HK-2 (cell line): ENCODE results near the gene MAT2B.
A peak's percentile ranks its signal among the peaks of the same experiment; 100 is the strongest.

Source experiments
- DNase-seq: peaks from one replicate; pipeline ENCODE4 v3.0.0-alpha.2; 2018; ENCODE audit not compliant: unreplicated experiment

MAT2B gene

GRCh38 chr5:163505368-163506094 lies at the start of gene MAT2B:
Gene MAT2B, plus strand, starts transcription at chr5:163505619. Its CDS starts 68 bp downstream, at chr5:163505687.
- DNase-seq, result peak; percentile 90

- no peak for DNase-seq
Observed at GRCh38 chr5:163456029-163456589, 49.3 kb upstream of the MAT2B start.

GRCh38 chr5:163456840-163457239 lies 48.6 kb upstream of the MAT2B start:
- DNase-seq, result no peak

GRCh38 chr5:163458778-163459385 lies 46.5 kb upstream of the MAT2B start:
- DNase-seq, result no peak

- no peak for DNase-seq
Observed at GRCh38 chr5:163459462-163459818, 46.0 kb upstream of the MAT2B start.

GRCh38 chr5:163459819-163460561 lies 45.4 kb upstream of the MAT2B start, which contains the start of gene NUDCD2:
Gene NUDCD2, minus strand, starts transcription at chr5:163460102. Its CDS starts 52 bp downstream, at chr5:163460050.
- peak; percentile 92 for DNase-seq

- DNase-seq, result no peak
Observed at GRCh38 chr5:163460562-163461171, 44.8 kb upstream of the MAT2B start, which contains the start of gene HMMR. Gene HMMR, plus strand, starts transcription at chr5:163460632. Its CDS starts 61 bp downstream, at chr5:163460693.

- no peak for DNase-seq
Observed at GRCh38 chr5:163463063-163463435, 42.4 kb upstream of the MAT2B start.

GRCh38 chr5:163467682-163468081 lies 37.7 kb upstream of the MAT2B start:
- DNase-seq, result no peak

- no peak for DNase-seq
Observed at GRCh38 chr5:163473635-163474243, 31.7 kb upstream of the MAT2B start.

- no peak for DNase-seq
Observed at GRCh38 chr5:163475411-163475810, 30.0 kb upstream of the MAT2B start.

- no peak for DNase-seq
Observed at GRCh38 chr5:163478126-163478981, 27.1 kb upstream of the MAT2B start.

- DNase-seq, result no peak
Observed at GRCh38 chr5:163478982-163479271, 26.5 kb upstream of the MAT2B start.

GRCh38 chr5:163489055-163489744 lies 16.2 kb upstream of the MAT2B start:
- DNase-seq, result no peak

GRCh38 chr5:163489745-163490075 lies 15.7 kb upstream of the MAT2B start:
- no peak for DNase-seq

GRCh38 chr5:163496286-163496685 lies 9.1 kb upstream of the MAT2B start:
- no peak for DNase-seq

- DNase-seq, result no peak
Observed at GRCh38 chr5:163497315-163497714, 8.1 kb upstream of the MAT2B start.

- DNase-seq, result no peak
Observed at GRCh38 chr5:163498886-163499285, 6.5 kb upstream of the MAT2B start.

- no peak for DNase-seq
Observed at GRCh38 chr5:163502521-163502920, 2.9 kb upstream of the MAT2B start.
